Left lung (tissue), 10 donors: ENCODE data around the gene FBXO34. TPM values are rescaled to one million over a fixed set of nuclear protein-coding genes. Genes with fewer than 3 reads are reported as not detected.

ENCODE experiments used
- ATAC-seq: fragments of 200-7000 bp; cut with Tn5 transposase; one replicate; pipeline ENCODE4 v1.9.1; 2020; ENCODE audit warnings: moderate library complexity
- DNase-seq, 4 donors: peaks; one replicate each; pipeline ENCODE4 v3.0.0-alpha.2; 2013 to 2020
- H3K27ac ChIP-seq, 2 donors: fragments of 200-600 bp; sonication (generic) in 1 of 2; one replicate each; pipeline versions ENCODE4 v1.5.0 to v1.8.0; 2020 to 2021
- H3K27me3 ChIP-seq, 2 donors: fragments of 200-600 bp; sonication (generic) in 1 of 2; one replicate each; pipeline versions ENCODE4 v1.5.0 to v1.8.0; 2020 to 2021
- H3K36me3 ChIP-seq, 2 donors: fragments of 200-600 bp; sonication (generic) in 1 of 2; one replicate each; pipeline versions ENCODE4 v1.5.0 to v1.8.0; 2020 to 2021
- H3K4me1 ChIP-seq, 2 donors: fragments of 200-600 bp; one replicate each; pipeline ENCODE4 v1.8.0; 2021
- H3K4me3 ChIP-seq, 2 donors: fragments of 200-600 bp; sonication (generic) in 1 of 2; one replicate each; pipeline versions ENCODE4 v1.5.0 to v1.8.0; 2020 to 2021; ENCODE audit warnings: mild to moderate bottlenecking in 1 of 2
- H3K9me3 ChIP-seq, 2 donors: fragments of 200-600 bp; sonication (generic) in 1 of 2; one replicate each; pipeline versions ENCODE4 v1.5.0 to v1.8.0; 2020 to 2021
- CTCF ChIP-seq, 2 donors: fragments of 200-600 bp; sonication (generic) in 1 of 2; IDR thresholded peaks; one replicate each; pipeline versions ENCODE4 v1.5.0 to v1.8.0; 2021; ENCODE audit warnings: antibody characterized with exemption in 2 of 2
- intact Hi-C, 2 donors: fragments of 100-400 bp; cut with DNase I; formaldehyde crosslinking; loops; one replicate each; pipeline versions ENCODE4 v1.11.2 to v1.14.2; 2022
- polyA plus RNA-seq, 6 donors: library from polyadenylated mRNA; unstranded; fragments of 120-200 nt; gene quantifications; one replicate each; pipeline ENCODE4 v1.2.1, GENCODE V29; 2013; ENCODE audit not compliant: insufficient read length in 6 of 6
- total RNA-seq, 2 donors: library from RNA; stranded (reverse); fragmentation: NEBNext Ultra II Directional; extraction: Animal tissue kit (Norgen Biotek cat#: 25700); gene quantifications; one replicate each; pipeline ENCODE4 v1.2.1, GENCODE V29; 2021
- donor health status: DM: no; HTN: yes; CAD: no.
- donor health status: DM: no; HTN: no; CAD: no.

The FBXO34 gene
- total and polyA plus RNA-seq, 8 donors: 24.4 to 43.9 (median 33.5) TPM

GRCh38 chr14:55361190-55361589 lies 90.0 kb downstream of the FBXO34 start:
- ATAC-seq: no peak

GRCh38 chr14:55366271-55366670 lies 95.0 kb downstream of the FBXO34 start:
- Histone ChIP-seq H3K4me3 (no peak overlapping the region), H3K9me3 (no peaks in the 10 kb centered on the region), H3K36me3 (peaks cover 0 to 36% of the 10 kb centered on the region in 2 donors), H3K4me1 (no peaks in the 10 kb centered on the region), H3K27ac (no peak overlapping the region), H3K27me3 (no peaks in the 10 kb centered on the region)
- DNase-seq (no peak), ATAC-seq (no peak)
- TF ChIP-seq CTCF (IDR thresholded peaks at IDR 0.05): no peak
- intact Hi-C loops: no loop called here

More at GRCh38 chr14:55361190-55361589, 90.0 kb downstream of the FBXO34 start:
- H3K9me3 ChIP-seq: no peaks in the 10 kb centered on the region
- H3K4me3 ChIP-seq: no peak overlapping the region
- intact Hi-C loops: no loop called here
- no peak for TF ChIP-seq CTCF (IDR thresholded peaks at IDR 0.05)
- no peaks in the 10 kb centered on the region for H3K27me3 ChIP-seq
- H3K36me3 ChIP-seq: peaks cover 0 to 7% of the 10 kb centered on the region in 2 donors
- no peak overlapping the region for H3K27ac ChIP-seq
- no peak for DNase-seq
- no peaks in the 10 kb centered on the region for H3K4me1 ChIP-seq

- Histone ChIP-seq H3K4me3 (no peak overlapping the region), H3K36me3 (peaks cover 0 to 36% of the 10 kb centered on the region in 2 donors), H3K9me3 (no peaks in the 10 kb centered on the region), H3K27me3 (no peaks in the 10 kb centered on the region), H3K27ac (no peak overlapping the region), H3K4me1 (no peaks in the 10 kb centered on the region)
- no peak for TF ChIP-seq CTCF (IDR thresholded peaks at IDR 0.05)
- intact Hi-C loops: no loop called here
- no peak for DNase-seq
- no peak for ATAC-seq
Measured at GRCh38 chr14:55370883-55371455, 99.7 kb downstream of the FBXO34 start.

DNA sequence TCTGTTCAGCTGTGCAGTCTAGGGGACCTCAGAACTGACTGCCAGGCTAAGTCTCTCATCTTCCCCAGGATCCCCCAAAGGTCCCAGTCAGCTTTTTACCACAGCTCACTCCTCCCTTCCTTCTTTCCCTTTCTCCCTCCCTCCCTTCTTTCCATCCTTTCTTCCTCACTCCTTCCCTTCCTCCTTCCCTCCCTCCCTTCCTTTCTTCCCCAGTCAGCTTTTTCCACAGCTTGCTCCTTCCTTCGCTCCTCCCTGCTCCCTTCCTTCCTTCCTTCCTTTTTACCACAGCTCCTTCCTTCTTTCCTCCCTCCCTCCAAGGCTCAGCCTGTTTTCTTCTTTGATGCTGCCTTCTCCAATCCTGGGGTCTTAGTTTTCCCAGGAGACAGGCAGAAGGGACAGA lies 101.2 kb downstream of the FBXO34 start:
- peaks cover 0 to 46% of the 10 kb centered on the region in 2 donors for H3K36me3 ChIP-seq
- no peak overlapping the region for H3K27ac ChIP-seq
- H3K4me3 ChIP-seq: no peak overlapping the region
- TF ChIP-seq CTCF (IDR thresholded peaks at IDR 0.05): no peak
- intact Hi-C loops: no loop called here
- H3K4me1 ChIP-seq: no peaks in the 10 kb centered on the region
- H3K27me3 ChIP-seq: no peaks in the 10 kb centered on the region
- DNase-seq (no peak), ATAC-seq (no peak)
- H3K9me3 ChIP-seq: no peaks in the 10 kb centered on the region

GRCh38 chr14:55372825-55373224 lies 101.6 kb downstream of the FBXO34 start:
- DNase-seq (no peak), ATAC-seq (no peak)
- no peak for TF ChIP-seq CTCF (IDR thresholded peaks at IDR 0.05)
- no peaks in the 10 kb centered on the region for H3K27me3 ChIP-seq
- H3K4me3 ChIP-seq: no peak overlapping the region
- no peaks in the 10 kb centered on the region for H3K4me1 ChIP-seq
- H3K36me3 ChIP-seq: peaks cover 0 to 46% of the 10 kb centered on the region in 2 donors
- H3K27ac ChIP-seq: no peak overlapping the region
- no peaks in the 10 kb centered on the region for H3K9me3 ChIP-seq
- intact Hi-C loops: no loop called here
